Mammary epithelial cell (primary cell): ENCODE results near the gene PPP5C.

Experiments used
- CTCF ChIP-seq, 2 donors: IDR thresholded peaks in 1 of 2; conservative IDR thresholded peaks in 1 of 2; 2 replicates each; pipeline ENCODE4 v1.5.1; 2011 to 2012; ENCODE audit warnings: inconsistent platforms in 2 of 2, low read length in 2 of 2, mild to moderate bottlenecking in 2 of 2, control low read depth in 1 of 2, low read depth in 1 of 2; ENCODE audit not compliant: insufficient read depth in 1 of 2; ENCODE audit errors: extremely low read depth in 1 of 2
- EZH2 ChIP-seq: IDR thresholded peaks from 2 replicates; pipeline ENCODE4 v1.6.1; 2012; ENCODE audit warnings: low read length, inconsistent platforms, borderline replicate concordance

DNA sequence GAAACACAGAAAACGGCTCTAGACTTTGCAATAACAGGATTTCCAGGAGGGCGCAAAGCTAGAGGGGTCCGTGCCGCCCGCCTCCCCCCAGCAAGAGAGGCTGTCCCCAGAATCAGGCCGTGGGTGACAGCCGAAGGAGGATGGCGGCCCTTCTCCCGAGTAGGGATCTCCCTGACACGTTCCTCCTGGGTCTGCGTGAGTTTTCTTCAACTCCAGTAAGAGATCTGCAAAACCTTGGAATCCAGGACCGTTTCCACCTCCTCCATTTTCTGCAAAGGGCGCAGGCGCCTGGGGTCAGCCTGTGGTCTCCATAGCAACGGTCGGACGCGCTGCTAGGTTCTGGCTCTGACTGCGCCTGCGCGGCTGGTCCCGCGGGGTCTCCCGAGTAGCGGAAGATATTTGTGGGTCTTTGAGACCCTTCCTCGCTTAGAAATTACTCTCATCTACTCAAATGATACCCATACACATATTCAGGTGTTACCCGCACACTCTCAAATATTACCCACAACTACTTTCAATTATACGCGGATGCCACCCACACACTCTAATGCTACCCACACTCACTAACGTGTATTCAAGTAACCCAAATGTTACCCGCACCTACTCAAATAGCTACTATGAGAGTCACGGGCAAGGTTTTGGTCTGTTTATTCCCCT lies 79.7 kb downstream of the PPP5C start:
- TF ChIP-seq CTCF (conservative IDR thresholded peaks at IDR 0.05 in 1 of 2, IDR thresholded peaks at IDR 0.05 in 1 of 2; ENCODE audit: extremely low read depth in 1 of 2, insufficient read depth in 1 of 2, low read depth in 1 of 2, low read length in 2 of 2) (no peak), EZH2 (no peak)
